OCI-LY7 (cell line): ENCODE data around the gene CPZ. TPM values are rescaled to one million over a fixed set of nuclear protein-coding genes. Genes with fewer than 3 reads are reported as not detected.
"Not testable (repeated sequence)": the region's sequence is repeated elsewhere in the genome, so short reads cannot be mapped to it uniquely, and the experiment has no call there.

Experiments used
- BruUV-seq: library from RNA; stranded (reverse); fragments of 400-500 nt; replicated peaks from 2 replicates; lab custom pipeline; 2021; lab: Mats Ljungman, UMichigan
- CTCF ChIA-PET: fragments of 300-600 bp; sonication (Branson Sonifier 250); formaldehyde crosslinking; loops from one replicate; lab custom pipeline; 2022; ENCODE audit warnings: antibody characterized with exemption; ENCODE audit not compliant: unreplicated experiment; lab: Charles Lee
- POLR2A ChIA-PET: fragments of 300-600 bp; sonication (Branson Sonifier 250); formaldehyde crosslinking; loops from one replicate; lab custom pipeline; 2022; ENCODE audit warnings: antibody characterized with exemption; lab: Charles Lee
- DNase-seq: peaks from one replicate; pipeline ENCODE4 v3.0.0-alpha.2; 2015; ENCODE audit warnings: low spot score
- H2AFZ ChIP-seq: fragments of 200-600 bp; sonication (generic), shearing (Covaris generic); 2 replicates; pipeline ENCODE4 v1.6.1; 2014; ENCODE audit warnings: mild to moderate bottlenecking, antibody characterized with exemption, low read length, moderate library complexity
- H3K27ac ChIP-seq: fragments of 200-600 bp; sonication (generic); 2 replicates; pipeline ENCODE4 v1.5.1; 2014; ENCODE audit warnings: mixed run types, low read depth, mild to moderate bottlenecking, moderate library complexity, low read length, inconsistent platforms; ENCODE audit not compliant: poor library complexity, severe bottlenecking
- H3K36me3 ChIP-seq: fragments of 200-600 bp; sonication (generic); 2 replicates; pipeline ENCODE4 v1.6.1; 2014; ENCODE audit warnings: mild to moderate bottlenecking, antibody characterized with exemption, low read length, moderate library complexity, mixed read lengths; ENCODE audit not compliant: insufficient read depth
- H3K4me1 ChIP-seq: fragments of 200-600 bp; sonication (generic); 2 replicates; pipeline ENCODE4 v1.5.1; 2014; ENCODE audit warnings: mild to moderate bottlenecking, low read length; ENCODE audit not compliant: insufficient read depth, poor library complexity, severe bottlenecking
- H3K4me2 ChIP-seq: fragments of 200-600 bp; sonication (generic); 2 replicates; pipeline ENCODE4 v1.6.1; 2014; ENCODE audit warnings: mild to moderate bottlenecking, low read length
- H3K4me3 ChIP-seq: fragments of 200-600 bp; sonication (generic); 2 replicates; pipeline ENCODE4 v1.5.1; 2014; ENCODE audit warnings: mild to moderate bottlenecking, low read depth, low read length; ENCODE audit not compliant: poor library complexity, severe bottlenecking
- H3K79me2 ChIP-seq: fragments of 200-600 bp; sonication (generic); 2 replicates; pipeline ENCODE4 v1.6.1; 2016; ENCODE audit warnings: low read depth, mild to moderate bottlenecking, low read length, moderate library complexity, mixed read lengths; ENCODE audit not compliant: insufficient read depth
- H3K9me2 ChIP-seq: fragments of 200-600 bp; sonication (generic); 2 replicates; pipeline ENCODE4 v1.6.1; 2016; ENCODE audit warnings: mild to moderate bottlenecking, low read length, mixed read lengths; ENCODE audit not compliant: insufficient read depth
- H3K9me3 ChIP-seq: fragments of 200-600 bp; sonication (generic); 2 replicates; pipeline ENCODE4 v1.6.1; 2014; ENCODE audit warnings: mild to moderate bottlenecking, mixed run types, low read length, mixed read lengths
- H4K20me1 ChIP-seq: fragments of 200-600 bp; sonication (generic); 2 replicates; pipeline ENCODE4 v1.6.1; 2014; ENCODE audit warnings: mild to moderate bottlenecking, antibody characterized with exemption, low read length, moderate library complexity, mixed read lengths; ENCODE audit not compliant: insufficient read depth
- CTCF ChIP-seq: fragments of 200-600 bp; sonication (generic); conservative IDR thresholded peaks from 2 replicates; pipeline ENCODE4 v1.5.1; 2014; ENCODE audit warnings: mild to moderate bottlenecking, antibody characterized with exemption, low read length, moderate library complexity, mixed read lengths
- EZH2phosphoT487 ChIP-seq: fragments of 200-600 bp; sonication (generic); IDR thresholded peaks from 2 replicates; pipeline ENCODE4 v1.6.1; 2018; ENCODE audit warnings: low read depth, borderline replicate concordance, mild to moderate bottlenecking, mixed run types, antibody characterized with exemption, low read length, moderate library complexity, mixed read lengths
- intact Hi-C: fragments of 100-400 bp; cut with micrococcal nuclease; formaldehyde crosslinking; loops from one replicate; pipeline ENCODE4 v1.10.0; 2022; ENCODE audit not compliant: unreplicated experiment
- total RNA-seq, 2 experiments: library from RNA; depleted of rRNA in 1 of 2; stranded (reverse); fragments of >200 nt in 1 of 2; shearing (Covaris generic) in 1 of 2; gene quantifications; 2 replicates each; pipeline ENCODE4 v1.2.3, GENCODE V29; 2014 to 2022

CPZ gene
- total RNA-seq, 2 experiments from 2014 or later: not detected

- Histone ChIP-seq H3K4me3 (no peak overlapping the region), H2AFZ (no peak overlapping the region), H3K79me2 (no peaks in the 10 kb centered on the region), H3K36me3 (no peaks in the 10 kb centered on the region), H3K4me2 (no peak overlapping the region), H3K4me1 (no peaks in the 10 kb centered on the region), H4K20me1 (no peaks in the 10 kb centered on the region), H3K9me2 (no peaks in the 10 kb centered on the region), H3K27ac (no peak overlapping the region), H3K9me3 (no peaks in the 10 kb centered on the region)
- ChIA-PET POLR2A (no interaction called here), CTCF (no interaction called here)
- BruUV-seq: no TSS peak
- TF ChIP-seq EZH2phosphoT487 (no peak), CTCF (no peak)
- intact Hi-C loops: no loop called here
- no peak for DNase-seq
Observed at GRCh38 chr4:8617486-8618040, 25.0 kb downstream of the CPZ start.

- Histone ChIP-seq H3K9me3 (no peaks in the 10 kb centered on the region), H3K9me2 (no peaks in the 10 kb centered on the region), H3K27ac (no peak overlapping the region), H3K4me2 (no peak overlapping the region), H4K20me1 (no peaks in the 10 kb centered on the region), H3K4me1 (no peaks in the 10 kb centered on the region), H3K4me3 (no peak overlapping the region), H3K36me3 (no peaks in the 10 kb centered on the region), H3K79me2 (no peaks in the 10 kb centered on the region), H2AFZ (no peak overlapping the region)
- intact Hi-C loops: no loop called here
- CTCF ChIA-PET: no interaction called here
- DNase-seq: no peak
- POLR2A ChIA-PET: no interaction called here
- BruUV-seq: no TSS peak
- TF ChIP-seq CTCF: no peak
- TF ChIP-seq EZH2phosphoT487: no peak
Observed at GRCh38 chr4:8618421-8618820, 25.9 kb downstream of the CPZ start.

GRCh38 chr4:8618961-8619720 lies 26.6 kb downstream of the CPZ start:
- Histone ChIP-seq H3K36me3 (no peaks in the 10 kb centered on the region), H3K9me2 (no peaks in the 10 kb centered on the region), H3K79me2 (no peaks in the 10 kb centered on the region), H4K20me1 (no peaks in the 10 kb centered on the region), H3K4me3 (no peak overlapping the region), H3K4me2 (no peak overlapping the region), H3K27ac (no peak overlapping the region), H3K9me3 (no peaks in the 10 kb centered on the region), H3K4me1 (no peaks in the 10 kb centered on the region), H2AFZ (no peak overlapping the region)
- no TSS peak for BruUV-seq
- intact Hi-C loops: no loop called here
- no peak for DNase-seq
- ChIA-PET POLR2A (interaction anchor here (0.5 kb wide), 1 partner anchor 563 kb away, joined by 5 read pairs; no protein-coding TSS in a partner anchor), CTCF (no interaction called here)
- TF ChIP-seq EZH2phosphoT487 (no peak), CTCF (no peak)

GRCh38 chr4:8621135-8621534 lies 28.6 kb downstream of the CPZ start:
- intact Hi-C loops, H3K27ac ChIP-seq, H3K79me2 ChIP-seq, POLR2A ChIA-PET, H3K9me3 ChIP-seq, H4K20me1 ChIP-seq, BruUV-seq, H3K4me2 ChIP-seq, H2AFZ ChIP-seq, H3K4me3 ChIP-seq, DNase-seq, H3K9me2 ChIP-seq, H3K4me1 ChIP-seq, CTCF ChIA-PET, H3K36me3 ChIP-seq: not testable (repeated sequence)
